ENCODE results near the gene PHKA2.

GRCh38 chrX:18920079-18920478, 63.8 kb downstream of the PHKA2 start:
- no peak for TF ChIP-seq POLR2A (IDR thresholded peaks at IDR 0.05)
- TF ChIP-seq, protein P1, sequence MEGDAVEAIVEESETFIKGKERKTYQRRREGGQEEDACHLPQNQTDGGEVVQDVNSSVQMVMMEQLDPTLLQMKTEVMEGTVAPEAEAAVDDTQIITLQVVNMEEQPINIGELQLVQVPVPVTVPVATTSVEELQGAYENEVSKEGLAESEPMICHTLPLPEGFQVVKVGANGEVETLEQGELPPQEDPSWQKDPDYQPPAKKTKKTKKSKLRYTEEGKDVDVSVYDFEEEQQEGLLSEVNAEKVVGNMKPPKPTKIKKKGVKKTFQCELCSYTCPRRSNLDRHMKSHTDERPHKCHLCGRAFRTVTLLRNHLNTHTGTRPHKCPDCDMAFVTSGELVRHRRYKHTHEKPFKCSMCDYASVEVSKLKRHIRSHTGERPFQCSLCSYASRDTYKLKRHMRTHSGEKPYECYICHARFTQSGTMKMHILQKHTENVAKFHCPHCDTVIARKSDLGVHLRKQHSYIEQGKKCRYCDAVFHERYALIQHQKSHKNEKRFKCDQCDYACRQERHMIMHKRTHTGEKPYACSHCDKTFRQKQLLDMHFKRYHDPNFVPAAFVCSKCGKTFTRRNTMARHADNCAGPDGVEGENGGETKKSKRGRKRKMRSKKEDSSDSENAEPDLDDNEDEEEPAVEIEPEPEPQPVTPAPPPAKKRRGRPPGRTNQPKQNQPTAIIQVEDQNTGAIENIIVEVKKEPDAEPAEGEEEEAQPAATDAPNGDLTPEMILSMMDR (IDR thresholded peaks at IDR 0.05), result no peak

All from uterus (tissue), 2 donors.